SKM-1 treated with dmso at 0.1 percent for 144 hours (cell line): Measurements from ENCODE around the gene DCPS.
A peak's percentile ranks its signal among the peaks of the same experiment; 100 is the strongest.

Experiments used
- DNase-seq: peaks from one replicate; lab custom pipeline; 2025; ENCODE audit not compliant: unreplicated experiment; lab: John Stamatoyannopoulos, UW

Gene DCPS

DNA sequence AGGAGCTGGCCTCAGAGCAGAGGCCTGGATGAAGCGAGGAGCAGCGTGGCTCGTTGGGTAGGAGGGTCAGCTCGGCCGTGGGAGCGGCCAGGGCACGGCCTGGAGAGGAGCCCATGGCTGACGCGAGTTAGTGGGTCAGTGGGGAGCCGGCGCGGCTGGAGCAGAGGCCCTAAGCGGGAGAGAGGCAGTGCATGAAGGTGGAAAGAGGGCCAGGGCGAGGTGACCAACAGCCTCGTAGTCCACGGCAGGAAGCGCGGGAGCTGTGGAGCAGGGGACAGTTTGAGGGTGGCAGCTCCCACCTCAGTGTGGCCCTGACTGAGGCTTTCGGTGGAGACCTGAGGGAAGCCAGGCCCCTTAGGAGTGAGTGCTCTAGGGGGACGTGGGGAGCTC is 24.1 kb downstream of the DCPS start:
- no peak for DNase-seq

DNA sequence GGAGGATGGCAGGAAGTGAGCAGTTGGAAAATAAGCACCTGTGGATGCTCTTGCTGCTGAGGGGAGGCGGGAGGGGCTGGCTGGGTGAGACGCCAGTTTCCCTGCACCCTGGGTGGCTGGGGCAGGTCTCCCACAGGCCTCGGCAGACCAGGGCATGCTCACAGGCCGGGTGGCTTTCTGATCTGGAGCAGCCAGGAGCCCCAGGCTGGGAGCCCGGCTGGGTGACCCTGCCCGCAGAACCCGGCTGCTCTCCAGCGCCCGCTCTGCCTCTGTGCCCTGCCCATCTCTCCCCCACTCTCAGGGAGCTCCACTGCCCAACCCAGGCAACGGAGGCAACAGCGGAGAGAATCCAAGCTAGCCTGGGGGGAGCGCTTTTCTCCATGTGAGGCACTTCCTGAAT is 24.6 kb downstream of the DCPS start:
- no peak for DNase-seq

GRCh38 chr11:126328938-126329643 is 25.2 kb downstream of the DCPS start:
- DNase-seq = no peak

- DNase-seq = no peak
These were observed 25.9 kb downstream of the DCPS start for GRCh38 chr11:126329644-126330211.

GRCh38 chr11:126331286-126331685 is 27.4 kb downstream of the DCPS start:
- no peak for DNase-seq

- no peak for DNase-seq
These were observed 28.4 kb downstream of the DCPS start for GRCh38 chr11:126332221-126332711.

GRCh38 chr11:126333142-126333541 is 29.3 kb downstream of the DCPS start:
- DNase-seq = no peak

DNA sequence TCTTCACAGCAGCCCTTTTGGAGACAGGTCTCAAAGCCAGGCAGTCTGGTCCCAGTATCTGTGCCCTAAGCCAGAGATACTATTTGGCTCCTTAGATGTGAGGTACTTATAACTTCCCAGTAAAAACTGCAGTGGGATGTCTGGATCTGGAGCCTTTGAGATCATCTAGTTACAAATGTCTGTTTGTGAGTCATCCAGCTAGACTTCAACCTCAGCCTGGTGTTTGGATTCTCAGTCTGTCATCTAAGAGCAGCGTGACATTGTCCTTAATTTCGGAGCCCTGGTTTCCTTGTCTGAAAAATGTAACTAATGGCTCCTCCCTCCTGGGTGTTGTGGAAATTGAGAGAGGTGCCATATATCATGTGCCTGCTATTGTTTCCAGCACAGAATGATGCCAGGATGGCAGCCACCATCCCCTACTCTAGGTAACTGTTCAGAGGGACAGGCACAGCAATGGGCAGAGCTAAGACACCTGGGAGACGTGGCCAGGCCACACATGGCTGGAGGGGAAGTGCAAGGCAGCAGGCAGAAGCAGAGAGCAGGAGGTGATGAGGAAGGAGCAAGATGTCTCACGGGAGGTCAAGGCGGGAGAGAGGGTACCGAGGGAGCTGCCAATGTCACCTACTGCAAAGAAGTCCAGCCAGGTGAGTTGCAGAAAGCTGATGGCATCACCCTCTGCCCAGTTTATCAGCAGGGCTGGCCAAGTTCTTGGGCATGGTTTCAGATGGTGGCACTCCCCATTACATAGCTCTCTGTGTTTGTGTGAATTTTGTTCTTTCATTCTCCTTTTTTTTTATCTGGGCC is 31.0 kb downstream of the DCPS start:
- DNase-seq = no peak

DNA sequence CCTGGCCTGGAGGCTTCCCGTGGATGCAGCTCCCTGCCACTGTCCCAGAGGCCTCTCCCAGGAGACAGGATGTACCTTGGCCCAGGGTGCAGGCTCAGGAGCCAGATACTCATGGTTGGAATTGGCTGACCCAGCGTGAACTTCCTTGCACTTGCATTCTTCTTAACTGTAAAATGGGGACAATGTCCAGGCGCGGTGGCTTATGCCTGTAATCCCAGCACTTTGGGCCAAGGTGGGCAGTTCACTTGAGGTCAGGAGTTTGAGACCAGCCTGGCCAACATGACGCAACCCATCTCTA is 31.6 kb downstream of the DCPS start:
- DNase-seq = no peak

- DNase-seq = no peak
These were observed 32.3 kb downstream of the DCPS start for GRCh38 chr11:126336138-126336541.

GRCh38 chr11:126336671-126337101 is 32.8 kb downstream of the DCPS start:
- DNase-seq = peak; percentile 59

GRCh38 chr11:126337126-126337473 is 33.2 kb downstream of the DCPS start:
- DNase-seq = no peak

DNA sequence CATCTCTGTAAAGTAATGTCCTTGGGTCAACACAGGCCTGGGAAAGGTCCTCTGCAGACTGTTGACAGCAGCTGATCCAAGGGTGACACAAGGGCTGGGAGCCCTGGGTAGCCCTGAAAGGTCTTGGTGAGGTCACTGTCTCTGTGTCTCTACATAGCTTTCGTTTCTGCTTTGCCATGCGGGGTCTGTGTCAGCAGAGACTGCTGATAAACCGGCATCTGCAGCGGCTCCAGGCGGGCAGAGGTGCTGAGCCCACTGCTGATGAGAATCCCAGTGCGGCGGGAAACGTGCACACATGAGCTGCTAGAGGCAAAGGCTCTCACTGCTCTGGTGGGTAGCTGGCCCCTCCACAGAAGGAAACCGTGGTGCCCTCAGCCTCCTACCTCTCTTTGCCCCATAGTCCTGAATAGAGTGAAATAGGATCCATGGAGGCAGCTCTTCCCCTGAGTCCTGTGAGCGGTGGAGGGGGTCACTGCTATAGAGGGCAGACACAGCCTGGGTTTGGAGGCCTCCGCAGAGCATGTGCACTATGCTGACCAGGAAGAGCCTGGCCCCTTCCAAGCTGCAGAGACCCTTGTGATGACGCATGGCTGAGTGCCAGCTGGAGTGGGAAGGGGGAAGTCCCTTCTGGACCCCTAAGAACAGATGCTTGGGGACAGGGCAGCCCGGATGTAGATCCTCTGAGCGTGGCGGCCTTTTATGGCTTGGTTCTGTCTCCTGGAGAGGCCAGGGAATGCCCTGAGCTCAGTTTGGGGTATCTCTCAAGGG is 33.8 kb downstream of the DCPS start:
- DNase-seq = no peak

DNA sequence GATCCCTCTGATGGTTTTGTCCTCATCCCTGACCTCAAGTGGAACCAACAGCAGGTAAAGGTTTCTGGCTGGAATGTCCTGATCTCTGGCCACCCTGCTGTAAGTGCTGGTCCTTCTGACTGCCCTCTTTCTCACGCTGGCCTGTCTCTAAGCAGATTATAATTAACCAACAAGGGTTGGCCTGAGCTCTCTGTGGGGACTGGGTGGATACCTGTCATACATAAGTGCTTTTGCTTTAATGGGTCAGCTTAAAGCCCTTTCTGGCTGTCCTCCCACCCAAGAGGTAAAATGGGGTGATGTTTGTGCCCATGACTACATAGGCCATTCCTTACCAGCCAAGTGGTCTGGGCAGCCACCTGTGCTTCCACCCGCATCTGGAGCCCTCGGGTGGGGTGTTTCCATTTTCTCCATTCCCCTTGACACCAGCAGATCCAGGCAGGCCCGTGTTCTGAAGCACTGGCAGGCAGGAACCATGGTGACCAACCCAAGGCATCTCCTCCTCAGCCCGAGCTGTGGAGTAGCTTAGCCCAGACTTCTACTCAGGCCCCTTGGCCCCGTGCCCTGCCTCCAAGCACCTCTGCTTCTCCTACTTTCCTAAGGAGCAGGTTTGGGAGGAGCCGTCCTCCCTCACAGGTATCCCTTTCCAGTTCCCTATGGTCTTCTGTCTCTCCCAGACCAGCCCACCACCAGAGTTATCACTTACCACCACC is 34.6 kb downstream of the DCPS start:
- no peak for DNase-seq

DNA sequence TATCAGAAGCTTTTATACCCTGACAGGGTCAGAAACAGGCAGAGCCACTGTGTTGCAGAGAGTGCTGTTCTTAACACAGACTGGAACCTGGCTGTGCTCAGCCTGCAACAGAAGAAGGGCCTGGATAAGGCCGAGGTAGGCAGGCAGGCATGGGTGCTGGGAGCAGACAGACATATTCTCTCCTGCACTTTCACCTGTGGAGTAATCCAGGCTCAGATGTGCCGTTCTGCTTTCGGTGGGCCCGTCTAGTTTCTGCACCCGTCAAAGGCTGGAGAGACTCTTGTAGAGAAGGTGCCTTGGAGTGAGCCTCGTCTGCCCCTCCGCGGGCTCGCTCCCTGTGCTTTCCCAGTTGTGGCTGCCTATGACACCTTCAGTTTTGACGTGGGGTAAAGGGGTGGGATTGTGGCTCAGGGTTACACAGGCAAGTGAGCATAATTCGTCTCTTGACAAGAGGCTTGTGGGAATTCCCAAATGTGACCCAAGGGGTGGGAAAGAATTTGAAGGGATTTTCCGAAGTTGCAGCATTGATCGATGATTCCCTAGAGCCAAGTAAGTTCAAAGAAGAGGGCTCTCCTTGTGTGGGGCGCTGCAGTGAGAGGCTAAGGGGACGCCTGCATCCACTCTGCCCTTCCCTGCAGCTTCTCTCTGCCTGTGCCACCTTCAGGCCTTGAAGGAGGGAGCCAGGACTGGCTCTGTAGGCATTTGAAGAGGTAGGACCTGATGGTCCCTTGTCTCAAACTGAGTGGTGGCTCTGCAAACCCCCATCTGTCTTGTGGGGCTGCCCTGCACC is 35.4 kb downstream of the DCPS start:
- DNase-seq = no peak

DNA sequence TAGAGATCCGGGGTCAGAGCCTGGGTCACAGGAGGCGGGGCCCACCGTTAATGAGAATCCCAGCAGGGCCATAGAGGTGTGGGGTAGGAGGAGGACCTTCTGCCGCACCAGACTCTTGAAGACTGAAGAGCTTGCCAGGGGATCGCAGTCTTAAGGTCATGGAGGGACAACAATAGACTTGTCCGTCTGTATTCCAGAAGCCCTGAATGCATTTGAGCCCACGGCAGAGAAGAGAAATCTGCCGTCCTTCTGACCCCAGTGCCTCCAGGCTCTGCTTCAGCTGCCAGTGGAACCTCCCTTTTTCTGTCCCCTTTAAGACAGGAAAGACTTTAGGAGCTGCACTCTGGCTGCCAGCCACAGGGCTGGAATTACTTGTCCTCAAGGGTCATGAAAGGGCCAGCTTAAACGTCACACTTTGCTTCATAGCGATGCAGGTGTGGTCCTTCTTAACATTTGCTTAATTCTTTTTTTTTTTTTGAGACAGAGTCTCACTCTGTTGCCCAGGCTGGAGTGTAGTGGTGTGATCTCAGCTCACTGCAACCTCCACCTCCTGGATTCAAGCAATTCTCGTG is 36.1 kb downstream of the DCPS start:
- no peak for DNase-seq

GRCh38 chr11:126340960-126341606 is 37.2 kb downstream of the DCPS start:
- no peak for DNase-seq

GRCh38 chr11:126341760-126342161 is 37.9 kb downstream of the DCPS start:
- DNase-seq = no peak

DNA sequence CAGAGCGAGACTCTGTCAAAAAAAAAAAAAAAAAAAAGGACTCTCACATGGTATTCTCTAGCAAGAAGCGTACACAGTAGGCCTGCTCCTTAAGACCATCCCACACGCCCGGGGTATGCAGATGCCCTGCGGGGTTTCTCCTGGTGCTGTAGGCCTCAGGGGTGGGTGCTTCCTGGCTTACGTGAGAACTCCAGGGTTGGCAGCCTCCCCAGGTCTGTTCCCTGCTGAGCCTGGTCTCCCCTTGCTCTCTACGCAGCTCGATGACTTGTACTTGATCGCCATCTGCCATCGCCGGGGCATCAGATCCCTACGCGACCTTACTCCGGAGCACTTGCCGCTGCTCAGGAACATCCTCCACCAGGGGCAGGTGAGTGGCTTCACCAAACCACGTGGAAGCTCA is 39.2 kb downstream of the DCPS start:
- no peak for DNase-seq
